NCI-H2196 (cell line): ENCODE results near the gene BAG3.
A peak's percentile ranks its signal among the peaks of the same experiment; 100 is the strongest.
"Not testable (repeated sequence)": the region's sequence is repeated elsewhere in the genome, so short reads cannot be mapped to it uniquely, and the experiment has no call there.

ENCODE experiments used
- DNase-seq: peaks from one replicate; lab custom pipeline; 2025; ENCODE audit not compliant: unreplicated experiment; lab: John Stamatoyannopoulos, UW

Gene BAG3

GRCh38 chr10:119650692-119651513, at the start of gene BAG3:
TSS of gene BAG3 (plus strand) at chr10:119651380. CDS start at chr10:119651676, 296 bp downstream.
- DNase-seq, result peak; percentile 54

DNA sequence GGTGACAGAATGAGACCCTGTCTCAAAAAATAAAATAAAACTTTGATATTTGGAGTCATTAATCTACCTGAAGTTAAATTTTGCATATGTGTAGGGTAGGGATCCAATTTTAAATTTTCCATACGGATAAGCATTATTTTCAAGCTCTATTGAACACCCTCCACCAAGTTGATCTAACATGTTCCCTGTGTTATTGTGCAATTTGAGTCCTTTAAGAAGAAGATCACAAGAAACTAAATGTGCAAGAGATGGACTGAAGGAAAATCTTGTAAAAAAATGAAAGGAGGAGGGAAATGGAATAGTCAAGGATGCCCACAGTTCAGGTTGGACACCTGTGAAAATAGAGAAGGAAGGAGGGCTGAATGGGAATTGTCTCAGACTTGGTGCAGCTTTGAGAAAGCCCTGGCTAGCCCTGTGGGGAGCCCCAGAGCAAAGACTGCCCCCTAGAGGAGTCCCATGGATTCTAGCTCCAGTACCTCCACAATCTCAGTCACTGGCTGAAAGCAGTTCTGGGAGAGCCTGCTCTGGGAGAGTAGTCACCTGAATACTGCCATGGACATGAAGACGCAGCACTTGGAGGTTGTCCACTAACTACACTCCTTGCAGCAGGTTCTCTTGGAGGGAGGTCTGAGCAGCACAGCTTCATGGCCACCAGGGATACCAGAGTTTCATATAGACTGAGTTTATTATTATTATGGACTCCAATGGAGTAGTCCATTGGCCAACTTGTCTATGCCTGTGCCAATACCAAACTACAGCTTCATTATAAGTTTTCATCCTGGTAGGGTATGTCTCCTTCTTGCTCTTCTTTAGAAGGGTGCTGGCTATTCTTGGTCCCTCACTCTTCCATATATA, 48.7 kb upstream of the BAG3 start:
- DNase-seq, result no peak

DNA sequence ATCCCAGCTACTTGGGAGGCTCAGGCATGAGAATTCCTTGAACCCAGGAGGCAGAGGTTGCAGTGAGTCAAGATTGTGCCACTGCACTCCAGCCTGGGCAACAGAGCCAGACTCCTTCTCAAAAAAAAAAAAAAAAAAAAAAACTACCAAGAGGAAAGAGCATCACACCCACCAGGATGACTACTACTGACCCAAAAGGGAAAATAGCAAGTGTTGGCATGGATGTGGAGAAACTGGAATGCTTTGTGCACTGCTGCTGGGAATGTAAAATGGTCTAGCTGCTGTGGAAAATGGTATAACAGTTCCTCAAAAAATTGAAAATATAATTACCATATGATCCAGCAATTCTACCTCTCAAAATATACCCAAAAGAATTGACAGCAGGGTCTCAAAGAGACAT, 46.7 kb upstream of the BAG3 start:
- DNase-seq, result no peak

GRCh38 chr10:119608316-119609155, 42.6 kb upstream of the BAG3 start:
- peak; percentile 3 for DNase-seq

DNA sequence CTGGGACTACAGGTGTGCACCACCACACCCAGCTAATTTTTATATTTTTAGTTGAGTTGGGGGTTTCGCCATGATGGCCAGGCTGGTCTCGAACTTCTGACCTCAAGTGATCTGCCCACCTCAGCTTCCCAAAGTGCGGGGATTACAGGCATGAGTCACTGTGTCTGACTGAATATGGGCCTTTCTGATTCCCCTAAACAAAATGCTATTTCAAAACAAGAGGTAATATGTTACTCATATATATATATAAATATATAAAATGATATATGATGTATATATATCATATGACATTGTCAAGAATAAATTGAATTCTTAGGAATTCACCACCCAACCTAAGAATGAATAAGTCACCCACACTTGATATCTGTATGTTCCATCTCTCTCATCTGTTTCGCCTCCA, 41.7 kb upstream of the BAG3 start:
- DNase-seq, result no peak

GRCh38 chr10:119611433-119611832, 39.7 kb upstream of the BAG3 start:
- no peak for DNase-seq

DNA sequence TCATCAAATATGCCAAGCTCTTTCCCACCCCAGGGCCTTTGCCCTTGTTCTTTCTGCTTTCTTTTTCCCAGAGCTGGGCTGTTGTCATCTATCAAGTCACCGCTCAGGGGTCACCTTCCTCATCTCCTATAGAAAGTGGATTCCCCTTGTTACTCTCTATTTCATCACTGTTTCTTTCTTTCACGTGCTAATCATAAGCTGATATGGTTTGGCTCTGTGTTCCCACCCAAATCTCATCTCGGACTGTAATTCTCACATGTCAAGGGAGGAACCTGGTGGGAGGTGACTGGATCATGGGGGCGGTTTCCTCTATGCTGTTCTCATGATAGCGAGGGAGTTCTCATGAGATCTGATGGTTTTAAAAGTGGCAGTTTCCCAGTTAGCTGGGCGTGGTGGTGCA, 37.4 kb upstream of the BAG3 start:
- no peak for DNase-seq

DNA sequence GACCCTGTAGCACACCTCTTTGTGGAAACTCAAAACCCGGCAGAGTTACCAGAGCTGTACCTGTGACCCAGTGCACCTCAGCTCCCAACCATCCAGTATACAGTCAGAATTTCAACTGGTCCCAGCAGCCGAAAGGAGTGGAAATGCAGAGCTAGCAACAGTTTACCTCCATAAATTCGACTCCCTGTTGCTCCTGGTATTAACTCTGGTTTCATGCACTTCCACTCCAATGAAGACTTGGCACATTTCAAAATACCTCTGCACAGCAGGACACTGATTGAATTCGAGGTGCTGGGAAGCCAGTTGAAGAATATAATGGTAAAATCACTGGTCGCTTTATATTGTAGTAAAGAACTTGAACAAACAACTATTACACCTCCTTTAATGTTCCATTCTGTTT, 36.5 kb upstream of the BAG3 start:
- DNase-seq, result no peak

DNA sequence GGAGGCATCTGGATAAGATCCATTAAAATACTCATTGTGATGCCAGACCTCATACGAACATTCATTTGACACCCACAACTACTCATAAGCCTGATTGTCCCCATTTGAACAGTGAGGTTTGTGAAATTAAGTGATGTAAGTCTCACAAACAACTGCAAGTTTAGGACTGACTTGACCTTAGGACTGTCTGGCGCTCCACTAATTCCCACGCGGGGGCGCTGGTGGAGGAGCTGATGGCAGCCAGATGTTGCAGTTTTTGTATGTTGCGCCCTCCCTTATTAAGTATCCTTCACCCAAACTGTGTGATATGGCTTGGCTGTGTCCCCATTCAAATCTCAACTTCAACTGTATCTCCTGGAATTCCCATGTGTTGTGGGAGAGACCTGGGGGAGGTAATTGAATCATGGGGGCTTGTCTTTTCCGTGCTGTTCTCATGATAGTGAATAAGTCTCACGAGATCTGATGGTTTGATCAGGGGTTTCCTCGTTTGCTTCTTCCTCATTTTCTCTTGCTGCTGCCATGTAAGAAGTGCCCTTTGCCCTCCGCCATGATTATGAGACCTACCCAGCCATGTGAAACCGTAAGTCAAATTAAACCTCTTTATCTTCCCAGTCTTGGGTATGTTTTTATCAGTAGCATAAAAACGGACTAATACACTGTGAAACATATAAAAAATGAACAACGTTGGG, 34.2 kb upstream of the BAG3 start:
- no peak for DNase-seq

GRCh38 chr10:119619215-119619614, 32.0 kb upstream of the BAG3 start:
- DNase-seq, result no peak

- not testable (repeated sequence) for DNase-seq
Measured at GRCh38 chr10:119619811-119620210, 31.4 kb upstream of the BAG3 start.

DNA sequence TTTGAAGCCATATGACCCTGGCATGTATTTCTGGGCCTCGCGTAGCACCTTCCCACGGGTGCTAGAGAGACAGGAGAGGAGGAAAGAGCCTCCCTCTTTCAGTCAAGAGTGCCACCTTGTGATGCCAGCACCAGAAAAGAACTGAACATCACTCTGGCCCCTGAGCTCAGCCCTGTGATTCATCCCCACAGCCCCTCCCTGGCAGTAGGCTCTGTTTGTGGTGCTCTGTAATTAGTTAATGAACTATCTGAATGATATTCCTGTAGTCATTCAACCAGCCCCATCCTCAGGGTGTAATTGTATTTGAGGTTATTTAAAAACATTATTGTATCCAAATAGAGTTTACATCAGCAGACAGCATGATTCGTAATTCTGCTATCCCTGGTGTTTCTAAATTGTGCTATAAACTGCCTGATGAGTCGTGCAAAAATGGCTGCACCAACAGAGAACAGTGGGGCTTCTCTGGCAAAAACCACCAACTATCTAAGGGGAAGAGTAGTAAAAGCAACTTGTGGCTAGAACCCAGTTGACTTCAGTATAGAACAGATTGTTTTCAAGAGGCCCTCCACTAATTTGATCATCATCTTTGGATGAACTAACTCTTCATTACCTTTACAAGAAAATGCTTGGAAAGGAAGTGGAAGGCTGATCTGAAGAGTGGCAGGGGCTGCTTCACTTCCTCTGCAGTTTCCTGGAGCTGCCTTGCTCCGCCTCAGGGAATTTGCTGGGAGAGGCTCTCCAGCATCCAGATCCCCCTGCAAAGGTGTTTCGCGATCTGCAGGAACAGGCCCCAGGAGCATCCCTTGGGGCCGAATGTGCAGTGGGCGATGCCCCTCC, 30.7 kb upstream of the BAG3 start:
- DNase-seq, result no peak

DNA sequence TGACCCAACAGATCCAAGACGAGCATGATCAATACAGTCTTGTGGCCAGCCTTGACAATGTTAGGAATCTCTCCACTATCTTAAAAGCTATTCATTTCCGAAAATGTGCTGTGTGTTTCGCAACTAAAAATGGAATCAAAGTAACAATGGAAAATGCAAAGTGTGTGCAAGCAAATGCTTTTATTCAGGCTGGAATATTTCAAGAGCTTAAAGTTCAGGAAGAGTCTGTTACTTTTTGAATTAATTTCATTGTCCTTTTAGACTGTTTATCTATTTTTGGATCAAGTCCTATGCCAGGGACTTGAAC, 30.1 kb upstream of the BAG3 start:
- DNase-seq, result no peak

GRCh38 chr10:119625570-119626280, 25.5 kb upstream of the BAG3 start:
- no peak for DNase-seq

DNA sequence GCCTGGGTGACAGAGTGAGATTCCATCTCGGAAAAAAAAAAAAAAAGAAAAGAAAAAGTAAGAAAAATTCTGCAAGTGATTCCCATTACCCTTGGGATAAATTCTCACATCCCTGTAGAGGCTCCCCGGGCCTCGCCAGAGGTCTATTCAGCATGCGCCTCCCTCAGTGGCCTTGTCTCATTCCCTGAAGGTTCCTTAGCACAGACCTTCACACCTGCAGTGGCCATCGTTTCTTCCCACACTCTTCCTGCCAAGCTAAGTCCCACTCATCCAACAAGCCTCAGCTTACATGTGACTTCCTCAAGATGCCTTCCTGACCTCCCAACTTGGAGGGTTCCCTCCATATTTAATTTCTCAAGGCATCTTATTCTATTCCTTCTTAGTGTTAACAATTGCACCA, 20.9 kb upstream of the BAG3 start:
- no peak for DNase-seq

- no peak for DNase-seq
Measured at GRCh38 chr10:119633538-119634218, 17.5 kb upstream of the BAG3 start.

- no peak for DNase-seq
Measured at GRCh38 chr10:119634219-119634544, 17.0 kb upstream of the BAG3 start.

DNA sequence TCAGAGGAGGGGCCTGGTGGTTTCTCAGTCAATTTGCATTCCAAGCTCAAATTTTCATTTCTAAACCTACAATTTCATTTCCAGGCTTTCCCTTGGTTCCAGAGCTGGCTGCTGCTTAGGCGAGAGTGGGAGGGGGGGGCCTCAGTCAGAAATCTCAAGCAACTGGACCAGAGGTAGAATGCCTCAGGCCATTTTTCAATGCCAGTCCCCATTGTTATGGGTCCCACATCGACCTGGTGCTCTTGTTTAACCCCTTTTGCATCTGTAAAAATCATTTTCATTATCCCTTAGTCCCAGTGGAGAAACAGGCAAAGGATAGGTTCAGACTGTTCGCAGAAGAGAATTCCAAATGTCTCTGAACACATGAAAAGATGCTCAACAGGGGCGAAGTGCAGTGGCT, 13.5 kb upstream of the BAG3 start:
- DNase-seq, result no peak

- no peak for DNase-seq
Measured at GRCh38 chr10:119638982-119639381, 12.2 kb upstream of the BAG3 start.
